SU-DHL-6 (cell line): Measurements from ENCODE around the gene KIF13A.

ENCODE experiments used
- H2AFZ ChIP-seq: fragments of 200-600 bp; sonication (generic); 2 replicates; pipeline ENCODE4 v1.6.1; 2014; ENCODE audit warnings: low read depth, mild to moderate bottlenecking, moderate library complexity, mixed read lengths, antibody characterized with exemption, low read length; ENCODE audit not compliant: severe bottlenecking
- H3F3A ChIP-seq: fragments of 200-600 bp; shearing (Covaris generic); 2 replicates; pipeline ENCODE4 v1.6.0; 2016; ENCODE audit warnings: antibody characterized with exemption, mild to moderate bottlenecking; ENCODE audit not compliant: insufficient read depth
- H3K27ac ChIP-seq: fragments of 200-600 bp; sonication (generic); 2 replicates; pipeline ENCODE4 v1.5.1; 2016; ENCODE audit warnings: low read depth, mild to moderate bottlenecking, low read length, moderate library complexity, mixed read lengths
- H3K27me3 ChIP-seq: fragments of 200-600 bp; sonication (generic), shearing (Covaris generic); 2 replicates; pipeline ENCODE4 v1.6.0; 2014; ENCODE audit warnings: mild to moderate bottlenecking, low read length
- H3K36me3 ChIP-seq: fragments of 200-600 bp; sonication (generic); 2 replicates; pipeline ENCODE4 v1.6.1; 2014; ENCODE audit warnings: mild to moderate bottlenecking, low read length, mixed read lengths
- H3K4me2 ChIP-seq: fragments of 300-600, 200-600 bp; shearing (Covaris generic), sonication (generic); 2 replicates; pipeline ENCODE4 v1.6.0; 2014; ENCODE audit warnings: low read length, low read depth, mild to moderate bottlenecking; ENCODE audit not compliant: poor library complexity, severe bottlenecking
- H3K4me3 ChIP-seq: fragments of 200-600 bp; sonication (generic); 2 replicates; pipeline ENCODE4 v1.5.1; 2014; ENCODE audit warnings: antibody characterized with exemption, low read length, mild to moderate bottlenecking, mixed read lengths; ENCODE audit not compliant: insufficient read depth, poor library complexity, severe bottlenecking
- H3K79me2 ChIP-seq: fragments of 200-600 bp; sonication (generic); 2 replicates; pipeline ENCODE4 v1.6.1; 2014; ENCODE audit warnings: mild to moderate bottlenecking, low read length, moderate library complexity; ENCODE audit not compliant: insufficient read depth
- H3K9ac ChIP-seq: fragments of 200-600 bp; sonication (generic); 2 replicates; pipeline ENCODE4 v1.7.0; 2014; ENCODE audit warnings: mild to moderate bottlenecking, low read length
- H3K9me2 ChIP-seq: fragments of 200-600 bp; sonication (generic); replicated peaks from 2 replicates; pipeline ENCODE4 v1.6.1; 2014; ENCODE audit warnings: low read length; ENCODE audit not compliant: insufficient read depth
- H3K9me3 ChIP-seq: fragments of 200-600 bp; sonication (generic); 2 replicates; pipeline ENCODE4 v1.6.1; 2014; ENCODE audit warnings: low read length, mixed read lengths; ENCODE audit not compliant: insufficient read depth
- H4K20me1 ChIP-seq: fragments of 200-600 bp; sonication (generic); 2 replicates; pipeline ENCODE4 v1.6.1; 2014; ENCODE audit warnings: low read depth, mild to moderate bottlenecking, antibody characterized with exemption, low read length, moderate library complexity, mixed read lengths
- EZH2phosphoT487 ChIP-seq: fragments of 200-600 bp; sonication (generic), shearing (Covaris generic); conservative IDR thresholded peaks from 2 replicates; pipeline ENCODE4 v1.6.1; 2018; ENCODE audit warnings: mild to moderate bottlenecking, antibody characterized with exemption, low read length, moderate library complexity, mixed read lengths
- TF ChIP-seq, protein P1 (sequence below): fragments of 200-600 bp; sonication (generic); IDR thresholded peaks from one replicate; pipeline ENCODE4 v1.5.1; 2017; ENCODE audit warnings: antibody characterized with exemption, mild to moderate bottlenecking, low read length, moderate library complexity; ENCODE audit not compliant: insufficient read depth, poor library complexity, severe bottlenecking

The KIF13A gene

GRCh38 chr6:17879184-17879583, 108.3 kb downstream of the KIF13A start:
- H3K36me3 ChIP-seq = no peaks in the 10 kb centered on the region
- no peaks in the 10 kb centered on the region for H3K79me2 ChIP-seq
- H3K9ac ChIP-seq = no peak overlapping the region
- H3K27ac ChIP-seq = no peak overlapping the region
- no peak overlapping the region for H3K4me2 ChIP-seq
- TF ChIP-seq EZH2phosphoT487 = no peak
- TF ChIP-seq, protein P1, sequence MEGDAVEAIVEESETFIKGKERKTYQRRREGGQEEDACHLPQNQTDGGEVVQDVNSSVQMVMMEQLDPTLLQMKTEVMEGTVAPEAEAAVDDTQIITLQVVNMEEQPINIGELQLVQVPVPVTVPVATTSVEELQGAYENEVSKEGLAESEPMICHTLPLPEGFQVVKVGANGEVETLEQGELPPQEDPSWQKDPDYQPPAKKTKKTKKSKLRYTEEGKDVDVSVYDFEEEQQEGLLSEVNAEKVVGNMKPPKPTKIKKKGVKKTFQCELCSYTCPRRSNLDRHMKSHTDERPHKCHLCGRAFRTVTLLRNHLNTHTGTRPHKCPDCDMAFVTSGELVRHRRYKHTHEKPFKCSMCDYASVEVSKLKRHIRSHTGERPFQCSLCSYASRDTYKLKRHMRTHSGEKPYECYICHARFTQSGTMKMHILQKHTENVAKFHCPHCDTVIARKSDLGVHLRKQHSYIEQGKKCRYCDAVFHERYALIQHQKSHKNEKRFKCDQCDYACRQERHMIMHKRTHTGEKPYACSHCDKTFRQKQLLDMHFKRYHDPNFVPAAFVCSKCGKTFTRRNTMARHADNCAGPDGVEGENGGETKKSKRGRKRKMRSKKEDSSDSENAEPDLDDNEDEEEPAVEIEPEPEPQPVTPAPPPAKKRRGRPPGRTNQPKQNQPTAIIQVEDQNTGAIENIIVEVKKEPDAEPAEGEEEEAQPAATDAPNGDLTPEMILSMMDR = no peak
- H3K9me3 ChIP-seq = no peaks in the 10 kb centered on the region
- no peaks in the 10 kb centered on the region for H4K20me1 ChIP-seq
- H3F3A ChIP-seq = no peaks in the 10 kb centered on the region
- no peaks in the 10 kb centered on the region for H3K27me3 ChIP-seq
- H3K4me3 ChIP-seq = no peak overlapping the region
- H2AFZ ChIP-seq = no peak overlapping the region
- H3K9me2 ChIP-seq = no peaks in the 10 kb centered on the region

DNA sequence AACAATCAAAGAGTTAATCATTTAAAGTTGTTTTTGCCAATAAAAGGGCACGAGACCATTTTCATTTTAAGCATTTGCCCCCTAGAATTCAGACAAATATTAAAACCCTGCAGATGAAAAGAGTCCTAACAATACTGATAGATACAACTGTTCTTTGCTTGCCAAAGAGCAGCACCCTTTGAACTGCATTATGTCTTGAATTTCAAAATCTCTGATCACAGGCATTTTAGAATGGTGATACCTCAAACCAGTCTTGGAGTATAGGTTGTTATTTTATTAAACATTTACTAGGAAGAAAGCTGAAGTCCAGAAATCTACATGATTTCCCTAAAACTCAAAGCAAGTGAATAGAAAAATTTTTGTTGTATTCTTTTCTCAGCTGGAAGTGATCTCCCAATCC, 108.7 kb downstream of the KIF13A start:
- no peak overlapping the region for H3K4me2 ChIP-seq
- no peaks in the 10 kb centered on the region for H3F3A ChIP-seq
- no peaks in the 10 kb centered on the region for H3K27me3 ChIP-seq
- H3K4me3 ChIP-seq = no peak overlapping the region
- H3K79me2 ChIP-seq = no peaks in the 10 kb centered on the region
- no peak overlapping the region for H3K27ac ChIP-seq
- no peak for TF ChIP-seq EZH2phosphoT487
- TF ChIP-seq, protein P1 = no peak
- H3K9me2 ChIP-seq = no peaks in the 10 kb centered on the region
- H3K9ac ChIP-seq = no peak overlapping the region
- H3K36me3 ChIP-seq = no peaks in the 10 kb centered on the region
- no peak overlapping the region for H2AFZ ChIP-seq
- no peaks in the 10 kb centered on the region for H4K20me1 ChIP-seq
- no peaks in the 10 kb centered on the region for H3K9me3 ChIP-seq

- Histone ChIP-seq H3K27me3 (no peaks in the 10 kb centered on the region), H3K9me2 (no peaks in the 10 kb centered on the region), H3K4me3 (no peak overlapping the region), H2AFZ (no peak overlapping the region), H3K9me3 (no peaks in the 10 kb centered on the region), H3K79me2 (no peaks in the 10 kb centered on the region), H3K27ac (no peak overlapping the region), H3K36me3 (no peaks in the 10 kb centered on the region), H3K4me2 (no peak overlapping the region), H3K9ac (no peak overlapping the region), H4K20me1 (no peaks in the 10 kb centered on the region), H3F3A (no peaks in the 10 kb centered on the region)
- TF ChIP-seq, protein P1 = no peak
- no peak for TF ChIP-seq EZH2phosphoT487
Measured at GRCh38 chr6:17877895-17878440, 109.5 kb downstream of the KIF13A start.
